Gastrocnemius medialis (tissue), 4 donors: ENCODE results near the gene CYP1A1. TPM values are rescaled to one million over a fixed set of nuclear protein-coding genes. Genes with fewer than 3 reads are reported as not detected.
"Not testable (repeated sequence)": the region's sequence is repeated elsewhere in the genome, so short reads cannot be mapped to it uniquely, and the experiment has no call there.

Source experiments
- ATAC-seq, 2 donors: fragments of 150-250 bp; one replicate each; pipeline ENCODE4 v1.9.1; 2016
- DNase-seq, 2 donors: peaks; one replicate each; pipeline ENCODE4 v3.0.0-alpha.2; 2019
- H3K27ac ChIP-seq, 4 donors: fragments of 200-600 bp; sonication (generic); 1 replicate in 1 of 4; 2 replicates in 3 of 4; pipeline ENCODE4 v1.5.1; 2016 to 2018; ENCODE audit warnings: mild to moderate bottlenecking in 2 of 4, moderate library complexity in 1 of 4
- H3K27me3 ChIP-seq, 3 donors: fragments of 200-600 bp; sonication (generic) in 2 of 3; 1 replicate in 1 of 3; 2 replicates in 2 of 3; pipeline versions ENCODE4 v1.5.1 to v1.6.0; 2016 to 2019; ENCODE audit warnings: mild to moderate bottlenecking in 1 of 3, moderate library complexity in 1 of 3
- H3K36me3 ChIP-seq, 2 donors: fragments of 200-600 bp; sonication (generic) in 1 of 2; one replicate each; pipeline ENCODE4 v1.5.1; 2017 to 2018
- H3K4me1 ChIP-seq, 2 donors: fragments of 200-600 bp; sonication (generic) in 1 of 2; one replicate each; pipeline ENCODE4 v1.5.1; 2016 to 2017; ENCODE audit warnings: mild to moderate bottlenecking in 2 of 2
- H3K4me3 ChIP-seq, 4 donors: fragments of 200-600 bp; sonication (generic) in 3 of 4; 1 replicate in 1 of 4; 2 replicates in 3 of 4; pipeline ENCODE4 v1.5.1; 2016 to 2019; ENCODE audit warnings: mild to moderate bottlenecking in 2 of 4
- H3K9me3 ChIP-seq, 3 donors: fragments of 200-600 bp; sonication (generic) in 2 of 3; 1 replicate in 1 of 3; 2 replicates in 2 of 3; pipeline ENCODE4 v1.5.1; 2016 to 2019
- POLR2A ChIP-seq, 2 donors: fragments of 450-650 bp; IDR thresholded peaks; one replicate each; pipeline ENCODE4 v1.6.1; 2017; ENCODE audit warnings: antibody characterized with exemption in 2 of 2, mild to moderate bottlenecking in 2 of 2, moderate library complexity in 2 of 2
- in situ Hi-C, 4 donors: fragments of 200-750 bp; cut with MboI; loops; one replicate each; pipeline versions ENCODE4 v1.15.0 to v1.8.0; 2017; ENCODE audit warnings: low sequenced_read_pairs in 4 of 4
- intact Hi-C: fragments of 100-400 bp; cut with DNase I; formaldehyde crosslinking; loops from one replicate; pipeline ENCODE4 v1.15.1; 2023; ENCODE audit warnings: low total_unique reads
- total RNA-seq, 4 donors: library from RNA; depleted of rRNA; stranded (reverse); fragments of >200 nt; gene quantifications; one replicate each; pipeline versions ENCODE4 v1.1.0 to v1.2.3, GENCODE V29; 2016
- TF ChIP-seq, protein P1 (sequence below), 5 experiments: fragments of 450-650 bp in 3 of 5; fragments of 200-600 bp in 2 of 5; sonication (generic) in 2 of 5; IDR thresholded peaks in 4 of 5; conservative IDR thresholded peaks in 1 of 5; 1 replicate in 4 of 5; 2 replicates in 1 of 5; pipeline ENCODE4 v1.5.1; 2016 to 2019; ENCODE audit warnings: antibody characterized with exemption in 5 of 5, mild to moderate bottlenecking in 3 of 5, moderate library complexity in 3 of 5

CYP1A1 gene
- total RNA-seq, 4 donors from 2014 or later, result 0.41 to 3.0 (median 1.6) TPM

DNA sequence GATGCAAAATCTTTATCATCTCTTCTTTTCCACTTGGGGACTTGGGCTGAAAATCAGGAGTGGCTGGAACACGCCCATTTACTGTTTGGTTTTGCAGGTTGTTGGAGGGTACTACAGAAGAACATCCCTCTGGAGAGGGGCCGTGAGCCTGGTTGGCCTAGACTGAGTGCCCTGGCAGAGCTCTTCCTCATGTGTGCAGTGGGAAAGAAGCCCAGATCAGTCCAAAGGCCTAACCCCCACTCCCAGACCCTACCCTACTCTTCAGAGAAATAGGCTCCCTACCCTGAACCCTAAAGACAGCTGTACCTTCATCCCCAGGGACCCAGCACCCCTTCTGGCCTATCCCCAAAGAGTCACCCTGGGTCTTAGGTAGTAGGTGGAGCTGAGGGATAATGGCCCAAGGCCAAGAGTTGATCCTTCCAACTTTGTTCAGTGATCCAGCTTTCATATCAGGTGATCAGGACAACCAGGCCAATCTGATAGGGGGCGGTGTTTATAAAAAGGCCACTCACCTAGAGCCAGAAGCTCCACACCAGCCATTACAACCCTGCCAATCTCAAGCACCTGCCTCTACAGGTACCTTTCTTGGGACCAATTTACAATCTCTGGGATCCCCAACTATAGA lies 23.1 kb upstream of the CYP1A1 start, which contains the start of gene CYP1A2:
CYP1A2 (plus strand) TSS at position 524 of the 625 bp plus-strand sequence. CDS start 894 bp downstream, outside the sequence.
- in situ Hi-C loops (no loop called here), intact Hi-C loops (no loop called here)
- H3K4me1 ChIP-seq, result no peaks in the 10 kb centered on the region
- DNase-seq, result no peak
- TF ChIP-seq POLR2A (IDR thresholded peaks at IDR 0.05), result no peak
- TF ChIP-seq, protein P1, sequence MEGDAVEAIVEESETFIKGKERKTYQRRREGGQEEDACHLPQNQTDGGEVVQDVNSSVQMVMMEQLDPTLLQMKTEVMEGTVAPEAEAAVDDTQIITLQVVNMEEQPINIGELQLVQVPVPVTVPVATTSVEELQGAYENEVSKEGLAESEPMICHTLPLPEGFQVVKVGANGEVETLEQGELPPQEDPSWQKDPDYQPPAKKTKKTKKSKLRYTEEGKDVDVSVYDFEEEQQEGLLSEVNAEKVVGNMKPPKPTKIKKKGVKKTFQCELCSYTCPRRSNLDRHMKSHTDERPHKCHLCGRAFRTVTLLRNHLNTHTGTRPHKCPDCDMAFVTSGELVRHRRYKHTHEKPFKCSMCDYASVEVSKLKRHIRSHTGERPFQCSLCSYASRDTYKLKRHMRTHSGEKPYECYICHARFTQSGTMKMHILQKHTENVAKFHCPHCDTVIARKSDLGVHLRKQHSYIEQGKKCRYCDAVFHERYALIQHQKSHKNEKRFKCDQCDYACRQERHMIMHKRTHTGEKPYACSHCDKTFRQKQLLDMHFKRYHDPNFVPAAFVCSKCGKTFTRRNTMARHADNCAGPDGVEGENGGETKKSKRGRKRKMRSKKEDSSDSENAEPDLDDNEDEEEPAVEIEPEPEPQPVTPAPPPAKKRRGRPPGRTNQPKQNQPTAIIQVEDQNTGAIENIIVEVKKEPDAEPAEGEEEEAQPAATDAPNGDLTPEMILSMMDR (IDR thresholded peaks at IDR 0.05 in 4 of 5, conservative IDR thresholded peaks at IDR 0.05 in 1 of 5), result no peak
- ATAC-seq, result no peak
- no peak within 1 kb of the TSS for H3K27ac ChIP-seq
- no peaks in the 10 kb centered on the region for H3K36me3 ChIP-seq
- no peak within 1 kb of the TSS for H3K4me3 ChIP-seq
- H3K9me3 ChIP-seq, result no peaks in the 10 kb centered on the region
- no peaks in the 10 kb centered on the region for H3K27me3 ChIP-seq

DNA sequence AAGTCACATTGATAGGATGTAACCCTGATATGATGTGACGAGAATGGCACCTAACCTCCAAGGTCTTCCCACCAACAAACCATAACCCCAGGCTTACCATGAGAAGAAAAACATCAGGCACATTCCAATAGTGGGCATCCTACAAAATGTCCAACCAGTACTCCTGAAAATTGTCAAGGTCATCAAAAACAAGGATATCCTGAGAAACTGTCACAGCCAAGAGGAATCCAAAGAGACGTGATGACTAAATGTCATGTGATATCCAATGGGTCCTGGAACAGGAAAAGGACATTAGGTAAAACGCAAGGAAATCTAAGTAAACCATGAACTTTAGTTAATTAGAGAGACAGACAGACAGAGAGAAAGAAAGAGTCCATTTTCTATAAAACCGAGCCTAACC lies 21.1 kb upstream of the CYP1A1 start:
- in situ Hi-C loops, result no loop called here

DNA sequence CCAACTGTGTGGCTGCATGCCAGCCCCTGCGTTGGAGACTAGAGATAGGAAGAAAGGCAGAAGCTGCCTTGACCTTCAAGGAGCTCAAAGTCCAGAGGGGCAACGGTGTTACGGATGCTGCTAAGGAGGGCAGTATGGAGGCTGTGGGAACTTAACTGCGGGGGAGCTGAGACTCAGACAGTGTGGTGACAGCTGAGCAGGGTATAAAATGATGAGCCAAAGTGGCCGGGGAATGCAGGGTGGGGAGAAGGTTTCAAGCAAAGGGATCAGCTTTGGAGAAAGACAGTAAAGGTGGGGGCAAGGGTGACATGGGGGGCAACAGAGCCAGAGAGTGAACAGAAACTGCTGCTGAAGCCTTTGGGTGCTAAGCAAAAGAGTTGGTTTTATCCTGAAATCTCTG lies 17.1 kb upstream of the CYP1A1 start:
- DNase-seq (no peak), ATAC-seq (no peak)
- no peaks in the 10 kb centered on the region for H3K4me1 ChIP-seq
- no peaks in the 10 kb centered on the region for H3K36me3 ChIP-seq
- TF ChIP-seq, protein P1 (IDR thresholded peaks at IDR 0.05 in 4 of 5, conservative IDR thresholded peaks at IDR 0.05 in 1 of 5), result no peak
- TF ChIP-seq POLR2A (IDR thresholded peaks at IDR 0.05), result no peak
- intact Hi-C loops, result no loop called here
- no peak overlapping the region for H3K27ac ChIP-seq
- H3K9me3 ChIP-seq, result no peaks in the 10 kb centered on the region
- in situ Hi-C loops, result no loop called here
- no peaks in the 10 kb centered on the region for H3K27me3 ChIP-seq
- H3K4me3 ChIP-seq, result no peak overlapping the region

More for the DNA sequence above, 21.1 kb upstream of the CYP1A1 start:
- intact Hi-C loops, result no loop called here
- Histone ChIP-seq H3K4me1 (no peaks in the 10 kb centered on the region), H3K27ac (no peak overlapping the region), H3K9me3 (no peaks in the 10 kb centered on the region), H3K36me3 (no peaks in the 10 kb centered on the region), H3K27me3 (no peaks in the 10 kb centered on the region), H3K4me3 (no peak overlapping the region)
- DNase-seq (no peak), ATAC-seq (no peak)
- no peak for TF ChIP-seq POLR2A (IDR thresholded peaks at IDR 0.05)
- TF ChIP-seq, protein P1 (IDR thresholded peaks at IDR 0.05 in 4 of 5, conservative IDR thresholded peaks at IDR 0.05 in 1 of 5), result no peak

DNA sequence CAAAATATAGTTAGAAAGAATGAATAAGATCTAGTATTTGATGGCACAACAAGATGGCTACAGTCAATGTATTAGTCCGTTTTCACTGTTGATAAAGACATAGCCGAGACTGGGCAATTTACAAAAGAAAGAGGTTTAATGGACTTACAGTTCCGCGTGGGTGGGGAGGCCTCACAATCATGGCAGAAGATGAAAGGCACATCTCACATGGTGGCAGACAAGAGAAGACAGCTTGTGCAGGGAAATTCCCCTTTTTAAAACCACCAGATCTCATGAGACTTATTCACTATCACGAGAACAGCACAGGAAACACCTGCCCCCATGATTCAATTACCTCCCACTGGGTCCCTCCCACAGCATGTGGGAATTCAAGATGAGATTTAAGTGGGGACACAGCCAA lies 12.9 kb upstream of the CYP1A1 start:
- H3K36me3 ChIP-seq, H3K27ac ChIP-seq, in situ Hi-C loops, ATAC-seq, H3K9me3 ChIP-seq, H3K4me1 ChIP-seq, intact Hi-C loops, DNase-seq, H3K4me3 ChIP-seq, H3K27me3 ChIP-seq: not testable (repeated sequence)

DNA sequence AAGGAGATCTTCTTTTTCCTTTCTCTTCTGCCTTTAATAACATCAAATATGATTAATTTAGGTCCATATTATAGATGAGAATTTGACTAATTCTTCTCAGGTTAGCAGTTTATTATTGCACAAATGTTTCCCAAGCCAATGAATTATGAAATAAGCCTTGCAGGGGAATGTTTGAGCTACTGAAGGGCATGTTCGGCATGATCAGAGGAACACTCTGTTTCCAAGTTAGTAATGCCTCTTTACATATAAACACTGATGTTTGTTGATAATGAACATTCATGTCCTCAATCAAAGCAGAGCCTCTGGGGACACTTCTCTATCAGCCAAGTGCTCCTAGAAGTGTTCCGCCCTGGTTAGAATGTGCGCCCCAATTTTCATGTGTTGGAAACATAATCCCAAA lies 10.0 kb upstream of the CYP1A1 start:
- H3K4me3 ChIP-seq, result no peak overlapping the region
- DNase-seq (no peak), ATAC-seq (no peak)
- no peak overlapping the region for H3K27ac ChIP-seq
- peaks cover 0 to 5% (median 0%) of the 10 kb centered on the region in 3 donors for H3K27me3 ChIP-seq
- no peaks in the 10 kb centered on the region for H3K9me3 ChIP-seq
- H3K4me1 ChIP-seq, result no peaks in the 10 kb centered on the region
- no peak for TF ChIP-seq POLR2A (IDR thresholded peaks at IDR 0.05)
- TF ChIP-seq, protein P1 (IDR thresholded peaks at IDR 0.05 in 4 of 5, conservative IDR thresholded peaks at IDR 0.05 in 1 of 5), result no peak
- in situ Hi-C loops, result no loop called here
- H3K36me3 ChIP-seq, result no peaks in the 10 kb centered on the region
- intact Hi-C loops, result no loop called here
